HL-60 (cell line): ENCODE results near the gene GUCA2A.

Experiments used
- CTCF ChIP-seq: IDR thresholded peaks from one replicate; pipeline ENCODE4 v1.5.1; 2011; ENCODE audit warnings: low read length, control low read depth, inconsistent platforms; ENCODE audit not compliant: insufficient read depth
- POLR2AphosphoS5 ChIP-seq: IDR thresholded peaks from 2 replicates; pipeline ENCODE4 v1.6.1; 2012; ENCODE audit warnings: low read depth

- no peak for TF ChIP-seq CTCF
- no peak for TF ChIP-seq POLR2AphosphoS5
These were observed 28.1 kb downstream of the GUCA2A start for GRCh38 chr1:42136466-42136865.
